GM23338 (cell line): ENCODE data around the gene JHY. TPM values are rescaled to one million over a fixed set of nuclear protein-coding genes. Genes with fewer than 3 reads are reported as not detected.

Experiments
- ATAC-seq: fragments of 200-7000 bp; cut with Tn5 transposase; 3 replicates; pipeline ENCODE4 v1.9.1; 2020
- DNase-seq: peaks from one replicate; pipeline ENCODE4 v3.0.0-alpha.2; 2015; ENCODE audit warnings: low spot score
- H2AFZ ChIP-seq: fragments of 200-600 bp; sonication (generic); 2 replicates; pipeline ENCODE4 v1.8.0; 2016; ENCODE audit warnings: antibody characterized with exemption, mild to moderate bottlenecking, moderate library complexity
- H3F3A ChIP-seq: fragments of 200-600 bp; sonication (generic); replicated peaks from 2 replicates; pipeline ENCODE4 v1.8.0; 2017; ENCODE audit warnings: antibody characterized with exemption, mixed run types, low read depth
- H3K27ac ChIP-seq: fragments of 200-600 bp; sonication (generic); 2 replicates; pipeline ENCODE4 v1.6.1; 2016; ENCODE audit warnings: low read depth
- H3K27me3 ChIP-seq: fragments of 200-600 bp; sonication (generic); 2 replicates; pipeline ENCODE4 v1.8.0; 2016; ENCODE audit warnings: mild to moderate bottlenecking, mixed run types, moderate library complexity; ENCODE audit not compliant: insufficient read depth
- H3K36me3 ChIP-seq: fragments of 200-600 bp; sonication (generic); 2 replicates; pipeline ENCODE4 v1.8.0; 2016; ENCODE audit warnings: mild to moderate bottlenecking; ENCODE audit not compliant: insufficient read depth
- H3K4me1 ChIP-seq: fragments of 200-600 bp; sonication (generic); 2 replicates; pipeline ENCODE4 v1.8.0; 2016; ENCODE audit warnings: mild to moderate bottlenecking, moderate library complexity; ENCODE audit not compliant: insufficient read depth
- H3K4me2 ChIP-seq: fragments of 200-600 bp; sonication (generic); 2 replicates; pipeline ENCODE4 v1.7.1; 2017; ENCODE audit warnings: mixed run types
- H3K4me3 ChIP-seq: fragments of 200-600 bp; sonication (generic); 2 replicates; pipeline ENCODE4 v1.6.1; 2016; ENCODE audit warnings: mixed run types
- H3K79me2 ChIP-seq: fragments of 200-600 bp; sonication (generic); replicated peaks from 2 replicates; pipeline ENCODE4 v1.8.0; 2017; ENCODE audit warnings: mild to moderate bottlenecking; ENCODE audit not compliant: insufficient read depth
- H3K9me2 ChIP-seq: fragments of 200-600 bp; sonication (generic); 2 replicates; pipeline ENCODE4 v1.8.0; 2017; ENCODE audit not compliant: insufficient read depth
- H4K20me1 ChIP-seq: fragments of 200-600 bp; sonication (generic); replicated peaks from 2 replicates; pipeline ENCODE4 v1.8.0; 2017; ENCODE audit warnings: mild to moderate bottlenecking; ENCODE audit not compliant: insufficient read depth
- H3K27ac Mint-ChIP-seq: 2 replicates; pipeline ENCODE4 v1.8.0; 2020; ENCODE audit warnings: inconsistent platforms, mild to moderate bottlenecking, moderate library complexity, mixed read lengths
- H3K27me3 Mint-ChIP-seq: 3 replicates; pipeline ENCODE4 v1.8.0; 2022; ENCODE audit warnings: low read depth, mild to moderate bottlenecking, moderate library complexity, mixed read lengths, inconsistent platforms; ENCODE audit not compliant: insufficient read depth, poor library complexity
- H3K36me3 Mint-ChIP-seq: 3 replicates; pipeline ENCODE4 v1.8.0; 2021; ENCODE audit warnings: low read depth, mild to moderate bottlenecking, inconsistent platforms, moderate library complexity, mixed read lengths
- H3K4me1 Mint-ChIP-seq: 3 replicates; pipeline ENCODE4 v1.8.0; 2020; ENCODE audit warnings: mild to moderate bottlenecking, inconsistent platforms, mixed read lengths
- H3K4me3 Mint-ChIP-seq: 3 replicates; pipeline ENCODE4 v1.8.0; 2021; ENCODE audit warnings: moderate library complexity, mild to moderate bottlenecking, inconsistent platforms, mixed read lengths
- H3K9me3 Mint-ChIP-seq: 3 replicates; pipeline ENCODE4 v1.8.0; 2020; ENCODE audit warnings: moderate library complexity, mild to moderate bottlenecking, inconsistent platforms, mixed read lengths
- CREB1 ChIP-seq: fragments of 250-450 bp; sonication (Bioruptor Pico); IDR thresholded peaks from 2 replicates; pipeline ENCODE4 v1.5.0; 2020; ENCODE audit warnings: low read depth, mild to moderate bottlenecking, moderate library complexity
- CTCF ChIP-seq, 2 experiments: fragments of 200-600 bp in 1 of 2; sonication (generic) in 1 of 2; conservative IDR thresholded peaks; 2 replicates each; pipeline versions ENCODE4 v1.5.1 to v1.6.1; 2016 to 2017; ENCODE audit warnings: antibody characterized with exemption in 2 of 2, low read depth in 2 of 2, mild to moderate bottlenecking in 2 of 2, moderate library complexity in 1 of 2
- ETS1 ChIP-seq: IDR thresholded peaks from 2 replicates; pipeline ENCODE4 v1.6.1; 2016; ENCODE audit warnings: antibody characterized with exemption
- EZH2 ChIP-seq: fragments of 200-600 bp; sonication (generic); IDR thresholded peaks from one replicate; pipeline ENCODE4 v1.8.0; 2017; ENCODE audit warnings: antibody characterized with exemption, mild to moderate bottlenecking, low read depth; ENCODE audit not compliant: unreplicated experiment
- EZH2phosphoT487 ChIP-seq: fragments of 200-600 bp; sonication (generic); IDR thresholded peaks from one replicate; pipeline ENCODE4 v1.8.1; 2018; ENCODE audit warnings: antibody characterized with exemption; ENCODE audit not compliant: unreplicated experiment
- JUNB ChIP-seq: IDR thresholded peaks from one replicate; pipeline ENCODE4 v1.6.1; 2016; ENCODE audit warnings: antibody characterized with exemption; ENCODE audit not compliant: unreplicated experiment
- NANOG ChIP-seq: IDR thresholded peaks from 2 replicates; pipeline ENCODE4 v1.6.1; 2016; ENCODE audit warnings: antibody characterized with exemption, borderline replicate concordance
- POLR2AphosphoS5 ChIP-seq: IDR thresholded peaks from 2 replicates; pipeline ENCODE4 v1.6.1; 2016; ENCODE audit warnings: antibody characterized with exemption, low read depth
- REST ChIP-seq: IDR thresholded peaks from one replicate; pipeline ENCODE4 v1.6.1; 2018; ENCODE audit warnings: antibody characterized with exemption; ENCODE audit not compliant: unreplicated experiment
- STAT1 ChIP-seq: IDR thresholded peaks from one replicate; pipeline ENCODE4 v1.6.1; 2016; ENCODE audit warnings: antibody characterized with exemption; ENCODE audit not compliant: unreplicated experiment
- ZNF114 ChIP-seq: fragments of 250-450 bp; sonication (Bioruptor Pico); IDR thresholded peaks from 2 replicates; pipeline ENCODE4 v1.5.0; 2020; ENCODE audit warnings: mild to moderate bottlenecking, moderate library complexity
- ZNF331 ChIP-seq: fragments of 250-450 bp; sonication (Bioruptor Pico); IDR thresholded peaks from 2 replicates; pipeline ENCODE4 v1.5.0; 2020; ENCODE audit warnings: low read depth, mild to moderate bottlenecking, moderate library complexity
- ZNF462 ChIP-seq: fragments of 250-450 bp; sonication (Bioruptor Pico); IDR thresholded peaks from 2 replicates; pipeline ENCODE4 v1.5.0; 2020; ENCODE audit warnings: mild to moderate bottlenecking, moderate library complexity
- polyA plus RNA-seq: library from polyadenylated mRNA; unstranded; fragments of >200 nt; fragmentation: Nextera tagmentation; extraction: Ambion mirVana; gene quantifications from 2 replicates; pipeline ENCODE4 v1.2.1, GENCODE V29; 2016
- total RNA-seq: library from RNA; depleted of rRNA; stranded (reverse); fragments of >200 nt; shearing (Covaris generic); gene quantifications from 2 replicates; pipeline ENCODE4 v1.2.3, GENCODE V29; 2014

JHY gene
- total and polyA plus RNA-seq, 2 experiments from 2014 or later = 0.94 to 0.97 TPM

GRCh38 chr11:122917311-122917710 lies 34.8 kb downstream of the JHY start (continued):
- TF ChIP-seq REST = no peak
- no peak for TF ChIP-seq CTCF (conservative IDR thresholded peaks at IDR 0.05; ENCODE audit: low read depth in 2 of 2)
- no peak for TF ChIP-seq ZNF114 (CRISPR knock-in tag)

GRCh38 chr11:122918734-122919133 lies 36.2 kb downstream of the JHY start:
- peak overlapping the region; percentile 48; the same call in 1 of the 2 replicates for H2AFZ ChIP-seq
- Mint-ChIP-seq H3K9me3 (no peaks in the 10 kb centered on the region), H3K27ac (no peak overlapping the region)
- TF ChIP-seq ZNF114 (CRISPR knock-in tag) = no peak
- TF ChIP-seq STAT1 = no peak
- TF ChIP-seq JUNB = no peak
- TF ChIP-seq CREB1 (CRISPR knock-in tag) = no peak
- no peak for TF ChIP-seq EZH2
- TF ChIP-seq EZH2phosphoT487 = no peak
- no peak for TF ChIP-seq ZNF462
- no peak for TF ChIP-seq POLR2AphosphoS5
- TF ChIP-seq NANOG = no peak
- no peak for TF ChIP-seq ETS1
- TF ChIP-seq ZNF331 (CRISPR knock-in tag) = no peak

More at GRCh38 chr11:122918734-122919133, 36.2 kb downstream of the JHY start:
- no peaks in the 10 kb centered on the region for H3K27me3 ChIP-seq
- no peak overlapping the region for H3K4me3 Mint-ChIP-seq
- H3K27me3 Mint-ChIP-seq = peaks cover 6% of the 10 kb centered on the region
- no peaks in the 10 kb centered on the region for H3K79me2 ChIP-seq
- H3K27ac ChIP-seq = no peak overlapping the region
- no peak for ATAC-seq
- H3K4me3 ChIP-seq = no peak overlapping the region
- peaks cover 7% of the 10 kb centered on the region; the same call in 2 of the 3 replicates for H3K4me1 Mint-ChIP-seq
- no peaks in the 10 kb centered on the region for H3K36me3 Mint-ChIP-seq
- DNase-seq = no peak
- no peaks in the 10 kb centered on the region for H3K4me1 ChIP-seq
- no peaks in the 10 kb centered on the region for H3K9me2 ChIP-seq
- no peaks in the 10 kb centered on the region for H3F3A ChIP-seq
- H3K4me2 ChIP-seq = no peak overlapping the region
- H4K20me1 ChIP-seq = no peaks in the 10 kb centered on the region
- no peaks in the 10 kb centered on the region for H3K36me3 ChIP-seq
